AG04449 (cell line): ENCODE results near the gene GAP43.

ENCODE experiments used
- CTCF ChIA-PET: fragments of 350-600 bp; formaldehyde crosslinking; extraction: SDS; loops from one replicate; lab custom pipeline; 2021; ENCODE audit warnings: antibody characterized with exemption; lab: Yijun Ruan, JAX
- POLR2A ChIA-PET: fragments of 400-600, 350-600 bp; formaldehyde crosslinking; extraction: SDS; loops from one replicate; lab custom pipeline; 2020; ENCODE audit warnings: antibody characterized with exemption, inconsistent platforms; lab: Yijun Ruan, JAX
- DNase-seq: peaks from one replicate; pipeline ENCODE4 v3.0.0-alpha.2; 2010; ENCODE audit warnings: low read depth, low spot score
- H3K4me3 ChIP-seq: 2 replicates; pipeline ENCODE4 v1.5.1; 2011; ENCODE audit warnings: low read depth, mild to moderate bottlenecking, control low read depth, low read length
- CTCF ChIP-seq: IDR thresholded peaks from one replicate; pipeline ENCODE4 v1.5.1; 2011; ENCODE audit warnings: mild to moderate bottlenecking, moderate library complexity, low read length, control low read depth, inconsistent platforms; ENCODE audit not compliant: insufficient read depth; ENCODE audit errors: missing control alignments

Gene GAP43

GRCh38 chr3:115632026-115632425 is 8.7 kb downstream of the GAP43 start:
- ChIA-PET POLR2A (no interaction called here), CTCF (no interaction called here)
- no peak for DNase-seq

GRCh38 chr3:115633467-115633866 is 10.2 kb downstream of the GAP43 start:
- CTCF ChIA-PET, result interaction anchor here (0.9 to 1.5 kb wide), 2 partner anchors 10 to 415 kb away, joined by 3 read pairs; no protein-coding TSS in a partner anchor
- no peak for TF ChIP-seq CTCF
- H3K4me3 ChIP-seq, result no peak overlapping the region
- DNase-seq, result no peak
- POLR2A ChIA-PET, result no interaction called here

More at GRCh38 chr3:115632026-115632425, 8.7 kb downstream of the GAP43 start:
- no peak overlapping the region for H3K4me3 ChIP-seq
- no peak for TF ChIP-seq CTCF

DNA sequence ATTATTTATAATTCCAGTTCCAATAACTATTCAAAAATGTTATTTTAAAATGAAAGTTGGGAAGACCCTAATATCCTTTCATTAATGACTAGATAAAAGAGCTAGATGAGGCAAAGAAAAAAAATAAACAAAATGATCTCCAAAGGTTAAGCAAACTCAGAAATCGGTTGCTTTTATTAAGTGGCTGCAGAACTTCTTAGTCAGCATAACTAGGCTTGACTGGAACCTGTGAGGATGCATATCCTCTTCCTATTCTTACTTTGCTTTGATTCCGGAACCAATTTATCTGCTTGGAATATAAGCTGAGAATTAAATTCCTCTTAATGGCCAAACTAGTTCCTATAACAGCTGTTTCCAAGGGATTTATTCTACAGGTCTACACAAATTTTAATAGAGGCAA is 10.7 kb downstream of the GAP43 start:
- no peak for DNase-seq
- POLR2A ChIA-PET, result no interaction called here
- CTCF ChIA-PET, result interaction anchor here (0.9 to 1.5 kb wide), 2 partner anchors 9 to 416 kb away, joined by 3 read pairs; no protein-coding TSS in a partner anchor
- no peak for TF ChIP-seq CTCF
- no peak overlapping the region for H3K4me3 ChIP-seq

DNA sequence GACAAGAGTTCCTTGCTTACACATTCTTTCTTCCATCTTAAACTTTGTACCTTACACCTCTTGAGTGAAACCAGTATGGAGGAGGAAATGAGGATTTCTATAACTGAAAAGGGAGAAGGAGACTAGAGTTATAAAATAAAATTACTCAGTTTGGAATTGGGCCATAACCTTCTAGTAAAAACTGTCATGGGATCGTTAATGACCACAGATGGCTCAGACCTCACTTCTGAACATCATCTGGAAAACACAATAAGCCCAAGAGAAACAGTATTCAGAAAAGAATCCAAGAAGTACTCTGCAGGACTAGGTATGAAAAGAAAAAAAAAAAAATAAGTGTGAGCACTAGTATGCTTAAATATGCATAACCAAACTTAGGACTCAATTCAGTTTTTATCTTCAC is 12.1 kb downstream of the GAP43 start:
- CTCF ChIA-PET, result no interaction called here
- no peak for DNase-seq
- POLR2A ChIA-PET, result no interaction called here
- no peak overlapping the region for H3K4me3 ChIP-seq
- TF ChIP-seq CTCF, result no peak

DNA sequence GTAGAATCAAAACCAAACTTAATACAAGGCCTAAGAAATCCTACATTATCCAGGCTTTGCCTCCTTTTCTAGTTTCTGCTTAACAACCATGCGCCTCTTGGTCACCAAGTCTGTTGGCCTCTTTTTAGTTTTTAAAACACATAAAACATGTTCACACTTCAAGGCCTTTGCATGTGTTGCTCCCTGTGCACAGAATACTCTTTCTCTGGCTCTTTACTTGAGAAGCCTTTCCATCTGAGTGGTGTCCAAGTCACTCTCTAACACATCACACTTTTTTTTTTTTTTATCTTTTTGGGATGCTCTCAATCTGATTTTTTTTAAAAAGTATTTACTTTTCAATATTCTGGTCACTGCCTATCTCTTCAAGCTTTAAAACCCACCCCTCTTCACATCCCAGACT is 14.9 kb downstream of the GAP43 start:
- no peak for DNase-seq
- no peak overlapping the region for H3K4me3 ChIP-seq
- no peak for TF ChIP-seq CTCF
- CTCF ChIA-PET, result interaction anchor here (1.6 kb wide), 1 partner anchor 421 kb away, joined by 5 read pairs; no protein-coding TSS in a partner anchor
- POLR2A ChIA-PET, result no interaction called here

- CTCF ChIA-PET, result interaction anchor here (1.6 kb wide), 1 partner anchor 422 kb away, joined by 5 read pairs; no protein-coding TSS in a partner anchor
- no peak for DNase-seq
Observed at GRCh38 chr3:115638991-115639390, 15.7 kb downstream of the GAP43 start.

More at GRCh38 chr3:115638991-115639390, 15.7 kb downstream of the GAP43 start:
- POLR2A ChIA-PET, result no interaction called here
- H3K4me3 ChIP-seq, result no peak overlapping the region
- TF ChIP-seq CTCF, result no peak
